Ovary (tissue), 3 donors: ENCODE results near the gene CEP350.

Experiments used
- POLR2A ChIP-seq: fragments of 450-650 bp; IDR thresholded peaks from one replicate; pipeline ENCODE4 v1.6.1; 2017; ENCODE audit warnings: antibody characterized with exemption, mild to moderate bottlenecking, moderate library complexity
- TF ChIP-seq, protein P1 (sequence below), 3 donors: fragments of 450-650 bp in 2 of 3; fragments of 200-600 bp in 1 of 3; IDR thresholded peaks; one replicate each; pipeline versions ENCODE4 v1.5.1 to v1.8.0; 2016 to 2022; ENCODE audit warnings: antibody characterized with exemption in 3 of 3, mild to moderate bottlenecking in 1 of 3
- donor health status: DM: no; HTN: no; CAD: no.

DNA sequence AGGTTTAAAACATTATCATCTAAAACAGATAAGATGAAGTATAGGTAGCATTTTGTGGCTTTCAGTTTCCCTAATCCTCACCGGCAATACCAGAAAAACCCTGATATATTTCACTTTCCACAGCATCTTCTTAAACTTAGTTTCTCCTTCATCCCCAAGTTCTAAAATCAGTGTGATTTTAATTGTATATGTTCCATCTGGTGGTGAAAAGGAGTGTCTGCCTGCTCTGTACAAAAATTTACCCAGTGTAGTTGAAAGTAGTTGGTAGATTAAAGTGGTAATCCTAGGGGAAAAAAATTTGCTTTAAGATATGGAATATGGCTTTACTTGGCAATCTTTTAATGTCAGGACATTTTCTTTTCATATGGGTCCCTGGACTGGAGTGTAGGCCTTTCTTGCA lies 74.3 kb downstream of the CEP350 start:
- TF ChIP-seq POLR2A: no peak
- TF ChIP-seq, protein P1, sequence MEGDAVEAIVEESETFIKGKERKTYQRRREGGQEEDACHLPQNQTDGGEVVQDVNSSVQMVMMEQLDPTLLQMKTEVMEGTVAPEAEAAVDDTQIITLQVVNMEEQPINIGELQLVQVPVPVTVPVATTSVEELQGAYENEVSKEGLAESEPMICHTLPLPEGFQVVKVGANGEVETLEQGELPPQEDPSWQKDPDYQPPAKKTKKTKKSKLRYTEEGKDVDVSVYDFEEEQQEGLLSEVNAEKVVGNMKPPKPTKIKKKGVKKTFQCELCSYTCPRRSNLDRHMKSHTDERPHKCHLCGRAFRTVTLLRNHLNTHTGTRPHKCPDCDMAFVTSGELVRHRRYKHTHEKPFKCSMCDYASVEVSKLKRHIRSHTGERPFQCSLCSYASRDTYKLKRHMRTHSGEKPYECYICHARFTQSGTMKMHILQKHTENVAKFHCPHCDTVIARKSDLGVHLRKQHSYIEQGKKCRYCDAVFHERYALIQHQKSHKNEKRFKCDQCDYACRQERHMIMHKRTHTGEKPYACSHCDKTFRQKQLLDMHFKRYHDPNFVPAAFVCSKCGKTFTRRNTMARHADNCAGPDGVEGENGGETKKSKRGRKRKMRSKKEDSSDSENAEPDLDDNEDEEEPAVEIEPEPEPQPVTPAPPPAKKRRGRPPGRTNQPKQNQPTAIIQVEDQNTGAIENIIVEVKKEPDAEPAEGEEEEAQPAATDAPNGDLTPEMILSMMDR (IDR thresholded peaks at IDR 0.05): peak in 1 of 3 donors; percentile 12
